Measurements from ENCODE around the gene ATAD1.
"Not testable (repeated sequence)": the region's sequence is repeated elsewhere in the genome, so short reads cannot be mapped to it uniquely, and the experiment has no call there.

The ATAD1 gene, protein sequence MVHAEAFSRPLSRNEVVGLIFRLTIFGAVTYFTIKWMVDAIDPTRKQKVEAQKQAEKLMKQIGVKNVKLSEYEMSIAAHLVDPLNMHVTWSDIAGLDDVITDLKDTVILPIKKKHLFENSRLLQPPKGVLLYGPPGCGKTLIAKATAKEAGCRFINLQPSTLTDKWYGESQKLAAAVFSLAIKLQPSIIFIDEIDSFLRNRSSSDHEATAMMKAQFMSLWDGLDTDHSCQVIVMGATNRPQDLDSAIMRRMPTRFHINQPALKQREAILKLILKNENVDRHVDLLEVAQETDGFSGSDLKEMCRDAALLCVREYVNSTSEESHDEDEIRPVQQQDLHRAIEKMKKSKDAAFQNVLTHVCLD

DNA sequence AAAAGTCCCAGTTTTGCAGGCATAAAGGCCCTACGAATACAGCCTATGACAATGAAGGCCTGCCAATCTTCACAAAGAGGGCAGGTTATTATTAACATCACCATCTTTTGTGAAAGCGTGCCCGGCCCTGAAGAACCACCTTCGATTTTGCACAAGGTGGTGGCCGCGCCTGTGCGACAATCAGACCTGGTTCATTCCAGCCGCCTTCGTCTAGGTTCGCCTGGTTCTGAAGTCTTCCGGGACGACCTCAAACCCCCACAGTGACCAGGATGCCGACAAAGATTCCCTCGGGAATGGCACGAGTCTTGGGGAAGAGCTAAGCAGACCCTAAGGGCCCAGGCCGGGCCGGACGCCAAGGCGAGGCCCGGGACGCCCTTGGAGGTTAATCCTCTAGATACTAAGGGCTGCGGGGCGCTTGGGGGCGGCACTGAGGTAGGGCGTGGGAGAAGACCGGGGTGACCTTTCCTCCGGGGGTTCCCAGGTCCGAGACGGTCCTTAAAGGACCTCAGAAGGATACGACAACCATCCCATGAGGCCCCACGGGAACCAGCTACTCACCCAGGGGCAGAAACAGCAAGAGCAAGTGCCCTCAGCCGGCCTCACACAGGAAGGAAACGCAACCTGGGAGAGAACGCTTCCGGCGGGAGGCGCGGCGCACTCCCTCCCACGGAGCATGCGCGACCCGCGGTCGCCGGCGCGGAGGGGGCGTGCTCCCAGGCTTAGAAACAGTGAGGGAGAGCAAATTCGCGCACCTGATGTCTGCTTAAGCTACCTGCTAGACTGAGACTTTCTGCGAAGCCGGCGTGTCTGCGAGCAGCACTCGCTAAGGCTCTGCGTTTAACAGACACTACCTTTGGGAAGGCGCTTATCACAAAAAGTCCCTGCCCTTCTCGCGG, at the start of gene ATAD1:
TSS of gene ATAD1 (minus strand) at position 618 of the 896 bp plus-strand sequence. CDS start 3,627 bp downstream, outside the sequence.
- DNase-seq = peak; percentile 56

DNA sequence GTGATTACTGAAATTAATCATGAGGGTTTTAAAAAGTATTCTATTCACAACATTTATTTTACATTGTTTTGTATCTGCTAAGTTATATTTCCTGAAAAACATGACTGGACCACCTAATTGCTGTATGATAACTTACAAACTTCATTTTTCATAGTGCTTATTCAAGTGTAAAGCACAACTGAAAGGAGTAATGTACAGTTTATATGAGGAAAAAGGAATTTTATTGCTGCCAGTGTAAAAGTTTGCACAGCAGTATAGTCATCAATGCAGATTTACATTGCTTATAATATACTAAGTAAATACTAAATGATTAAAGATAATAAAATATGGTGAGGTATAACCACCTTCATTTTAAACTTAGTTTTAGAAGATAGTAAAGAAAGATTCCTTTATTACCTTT, 49.4 kb upstream of the ATAD1 start:
- DNase-seq = no peak

DNA sequence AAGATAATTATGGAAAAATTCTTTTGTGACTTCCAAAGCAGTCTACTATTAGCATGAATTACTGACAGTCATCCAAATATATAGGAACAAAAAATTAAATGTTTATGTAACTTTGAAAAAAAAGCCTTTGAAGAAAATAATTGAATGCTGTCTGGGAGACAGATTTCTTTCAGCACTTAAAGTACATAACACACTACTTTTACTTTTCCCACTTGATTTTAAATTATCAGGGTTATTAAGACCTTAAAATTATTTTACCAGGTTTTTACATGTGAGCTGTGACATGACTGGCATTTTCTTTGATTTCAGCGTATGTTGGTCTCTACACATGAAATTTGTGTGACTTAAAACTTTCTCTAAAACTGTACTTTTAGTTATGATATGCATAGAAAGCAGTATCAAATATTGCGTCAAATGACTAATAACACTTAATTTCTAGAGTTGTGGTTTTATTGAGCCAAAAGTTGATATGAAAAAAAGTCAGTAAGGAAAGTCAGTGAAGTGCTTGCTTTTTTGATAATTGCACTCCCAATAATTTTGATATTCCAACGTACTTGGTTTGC, 48.5 kb upstream of the ATAD1 start:
- DNase-seq = no peak

DNA sequence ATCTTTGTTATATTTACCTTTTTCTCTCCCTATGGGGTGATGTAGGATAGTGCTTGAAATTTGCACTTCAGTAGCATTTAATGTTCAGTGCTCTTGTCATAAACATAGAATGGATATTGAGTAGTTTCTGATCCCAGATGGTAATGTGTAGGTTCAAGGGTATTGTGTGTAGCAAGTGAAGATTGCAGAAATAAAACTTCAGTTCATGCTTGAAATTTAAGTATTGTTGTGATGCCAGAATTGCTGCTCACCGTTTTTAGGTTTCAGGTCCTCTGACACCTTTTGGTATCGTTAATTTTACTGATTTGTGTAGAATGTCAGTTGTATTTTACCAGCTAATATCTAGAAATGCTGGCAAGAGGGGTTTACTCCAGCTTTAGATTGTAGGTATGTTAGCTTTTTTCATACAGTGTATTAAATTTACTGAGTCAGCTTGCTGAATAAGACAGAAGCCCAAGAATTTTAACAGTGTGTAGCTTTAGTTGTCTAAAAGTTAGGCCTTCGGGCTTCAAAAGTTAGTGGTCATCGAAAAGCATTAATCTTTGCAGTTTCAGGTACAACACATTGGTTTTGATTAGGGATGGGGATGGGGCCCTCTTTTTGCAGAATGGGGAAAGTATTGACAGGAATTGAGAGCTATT, 47.3 kb upstream of the ATAD1 start:
- no peak for DNase-seq

DNA sequence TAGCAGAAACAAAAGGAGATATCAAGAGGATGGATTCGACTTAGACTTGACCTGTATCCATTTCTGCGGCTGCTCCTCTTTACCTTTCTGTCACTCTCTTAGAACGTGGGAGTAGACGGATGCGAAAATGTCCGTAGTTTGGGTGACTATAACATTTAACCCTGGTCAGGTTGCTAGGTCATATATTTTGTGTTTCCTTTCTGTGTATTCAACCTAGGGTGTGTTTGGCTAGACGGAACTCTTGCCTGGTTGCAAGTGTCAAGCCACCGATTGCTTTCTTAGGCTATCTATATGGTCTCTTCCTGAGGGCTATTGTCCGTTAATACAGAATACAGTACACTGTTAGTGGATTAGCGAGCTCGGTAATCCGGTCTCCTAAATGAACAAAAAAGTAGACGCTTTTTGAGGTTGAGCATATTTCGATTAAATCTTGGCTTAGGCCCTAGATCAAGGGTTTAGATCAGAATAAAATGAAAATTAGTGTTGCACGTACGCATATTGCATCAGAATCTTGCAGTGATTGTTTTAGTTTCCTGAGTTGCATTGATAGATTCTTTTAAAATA, 46.6 kb upstream of the ATAD1 start:
- no peak for DNase-seq

DNA sequence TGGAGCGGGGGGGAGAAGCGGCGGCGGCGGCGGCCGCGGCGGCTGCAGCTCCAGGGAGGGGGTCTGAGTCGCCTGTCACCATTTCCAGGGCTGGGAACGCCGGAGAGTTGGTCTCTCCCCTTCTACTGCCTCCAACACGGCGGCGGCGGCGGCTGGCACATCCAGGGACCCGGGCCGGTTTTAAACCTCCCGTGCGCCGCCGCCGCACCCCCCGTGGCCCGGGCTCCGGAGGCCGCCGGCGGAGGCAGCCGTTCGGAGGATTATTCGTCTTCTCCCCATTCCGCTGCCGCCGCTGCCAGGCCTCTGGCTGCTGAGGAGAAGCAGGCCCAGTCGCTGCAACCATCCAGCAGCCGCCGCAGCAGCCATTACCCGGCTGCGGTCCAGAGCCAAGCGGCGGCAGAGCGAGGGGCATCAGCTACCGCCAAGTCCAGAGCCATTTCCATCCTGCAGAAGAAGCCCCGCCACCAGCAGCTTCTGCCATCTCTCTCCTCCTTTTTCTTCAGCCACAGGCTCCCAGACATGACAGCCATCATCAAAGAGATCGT, 46.0 kb upstream of the ATAD1 start:
- not testable (repeated sequence) for DNase-seq

DNA sequence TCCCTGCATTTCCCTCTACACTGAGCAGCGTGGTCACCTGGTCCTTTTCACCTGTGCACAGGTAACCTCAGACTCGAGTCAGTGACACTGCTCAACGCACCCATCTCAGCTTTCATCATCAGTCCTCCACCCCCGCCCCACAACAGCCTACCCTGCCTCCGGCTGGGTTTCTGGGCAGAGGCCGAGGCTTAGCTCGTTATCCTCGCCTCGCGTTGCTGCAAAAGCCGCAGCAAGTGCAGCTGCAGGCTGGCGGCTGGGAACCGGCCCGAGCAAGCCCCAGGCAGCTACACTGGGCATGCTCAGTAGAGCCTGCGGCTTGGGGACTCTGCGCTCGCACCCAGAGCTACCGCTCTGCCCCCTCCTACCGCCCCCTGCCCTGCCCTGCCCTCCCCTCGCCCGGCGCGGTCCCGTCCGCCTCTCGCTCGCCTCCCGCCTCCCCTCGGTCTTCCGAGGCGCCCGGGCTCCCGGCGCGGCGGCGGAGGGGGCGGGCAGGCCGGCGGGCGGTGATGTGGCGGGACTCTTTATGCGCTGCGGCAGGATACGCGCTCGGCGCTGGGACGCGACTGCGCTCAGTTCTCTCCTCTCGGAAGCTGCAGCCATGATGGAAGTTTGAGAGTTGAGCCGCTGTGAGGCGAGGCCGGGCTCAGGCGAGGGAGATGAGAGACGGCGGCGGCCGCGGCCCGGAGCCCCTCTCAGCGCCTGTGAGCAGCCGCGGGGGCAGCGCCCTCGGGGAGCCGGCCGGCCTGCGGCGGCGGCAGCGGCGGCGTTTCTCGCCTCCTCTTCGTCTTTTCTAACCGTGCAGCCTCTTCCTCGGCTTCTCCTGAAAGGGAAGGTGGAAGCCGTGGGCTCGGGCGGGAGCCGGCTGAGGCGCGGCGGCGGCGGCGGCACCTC, 45.3 kb upstream of the ATAD1 start, which contains the start of the genes KLLN and PTEN:
TSS of gene KLLN (minus strand) at position 481 of the 891 bp plus-strand sequence. CDS start 1,046 bp downstream, outside the sequence.
TSS of gene PTEN (plus strand) at position 573 of the 891 bp plus-strand sequence. CDS start 845 bp downstream, outside the sequence.
- DNase-seq = peak; percentile 66

DNA sequence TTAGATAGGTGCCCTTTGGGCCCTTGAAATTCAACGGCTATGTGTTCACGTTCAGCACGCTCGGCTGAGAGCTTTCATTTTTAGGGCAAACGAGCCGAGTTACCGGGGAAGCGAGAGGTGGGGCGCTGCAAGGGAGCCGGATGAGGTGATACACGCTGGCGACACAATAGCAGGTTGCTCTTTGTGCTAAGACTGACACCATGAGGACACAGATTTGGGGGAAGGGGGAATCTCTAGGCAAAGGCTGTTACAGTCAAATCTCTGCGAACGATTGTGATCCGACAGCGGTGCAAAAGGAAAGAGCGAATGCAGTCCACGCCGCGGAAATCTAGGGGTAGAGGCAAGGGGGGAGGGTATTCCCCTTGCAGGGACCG, 44.6 kb upstream of the ATAD1 start:
- DNase-seq = no peak

DNA sequence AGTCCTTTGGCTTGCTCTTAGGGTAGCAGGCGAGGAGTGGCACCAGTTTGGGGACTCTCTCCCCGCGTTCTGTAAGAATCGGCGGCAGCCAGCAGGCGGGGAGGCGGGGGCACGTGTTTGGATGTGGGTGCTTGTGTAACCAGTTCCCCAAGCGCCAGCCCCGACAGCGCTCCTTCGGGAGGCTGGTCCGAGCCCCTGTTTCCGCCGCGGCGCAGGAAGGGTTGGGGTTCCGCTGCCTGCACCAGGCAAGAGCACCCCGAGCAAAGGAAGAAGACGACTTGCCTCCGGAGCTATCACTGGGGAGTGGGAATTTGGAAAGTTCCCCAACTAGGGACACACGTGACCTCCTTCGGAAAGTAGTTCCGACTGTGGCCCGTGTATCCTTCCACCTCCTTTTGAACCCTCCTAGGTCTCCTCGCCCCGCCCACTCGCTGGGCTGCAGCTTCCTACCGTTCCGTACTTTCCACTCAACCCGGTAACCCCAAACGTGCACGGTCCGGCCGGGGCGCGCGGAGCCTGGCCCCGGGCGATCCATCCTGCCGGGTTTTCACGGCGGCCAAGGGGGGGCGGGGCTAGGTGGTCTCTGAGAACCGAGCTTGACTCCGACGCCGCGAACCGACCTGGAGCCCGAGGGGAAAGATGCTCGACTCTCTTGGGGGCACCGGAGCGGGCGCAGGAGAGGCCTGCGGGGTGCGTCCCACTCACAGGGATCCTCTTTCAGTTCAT, 44.1 kb upstream of the ATAD1 start:
- peak; percentile 90 for DNase-seq

DNA sequence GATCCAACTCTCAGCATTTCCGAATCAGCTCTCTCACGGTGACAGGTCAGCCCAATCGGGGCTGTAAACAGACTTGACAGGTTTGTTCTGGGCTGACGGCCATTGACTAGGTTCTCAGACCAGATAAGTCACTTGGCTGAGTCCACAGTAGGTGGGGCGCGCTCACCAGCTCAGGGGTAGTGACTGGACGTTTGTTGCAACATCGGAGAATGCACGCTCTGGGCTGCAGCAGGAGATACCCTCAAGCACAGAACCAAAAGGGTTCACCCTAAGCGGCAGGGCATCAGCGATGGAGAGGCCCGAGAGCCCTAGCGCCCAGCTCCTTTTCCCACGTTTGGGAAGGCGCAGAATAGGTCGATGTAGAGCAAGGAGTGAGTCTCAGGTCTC, 43.5 kb upstream of the ATAD1 start:
- no peak for DNase-seq

DNA sequence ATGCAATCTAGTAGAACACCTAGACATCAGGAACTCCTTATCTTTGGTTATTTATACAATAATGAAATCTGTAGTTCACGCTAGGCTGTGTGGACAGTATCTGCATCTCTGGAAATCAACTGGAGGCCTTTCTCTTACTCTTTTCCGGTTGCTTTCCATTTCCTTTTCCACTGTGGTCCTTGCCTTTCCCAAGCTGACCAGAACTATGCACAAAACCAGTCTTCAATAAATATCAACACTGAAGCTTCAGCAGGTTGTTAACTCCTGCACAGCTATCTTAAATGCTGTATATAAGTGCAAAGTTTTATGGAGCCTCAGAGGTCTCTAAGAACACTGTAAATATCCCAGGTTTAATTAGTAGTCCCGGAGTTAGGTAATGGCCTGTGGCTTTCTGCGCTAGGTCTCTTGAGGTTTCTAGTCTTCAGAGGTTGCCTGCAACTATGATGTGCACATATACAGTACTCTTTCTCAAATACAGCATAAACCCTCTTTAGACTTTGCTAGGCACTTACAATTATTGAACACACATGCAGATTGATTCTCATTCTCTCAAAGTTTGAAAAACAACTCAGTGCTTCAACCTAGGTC, 42.9 kb upstream of the ATAD1 start:
- DNase-seq = no peak

DNA sequence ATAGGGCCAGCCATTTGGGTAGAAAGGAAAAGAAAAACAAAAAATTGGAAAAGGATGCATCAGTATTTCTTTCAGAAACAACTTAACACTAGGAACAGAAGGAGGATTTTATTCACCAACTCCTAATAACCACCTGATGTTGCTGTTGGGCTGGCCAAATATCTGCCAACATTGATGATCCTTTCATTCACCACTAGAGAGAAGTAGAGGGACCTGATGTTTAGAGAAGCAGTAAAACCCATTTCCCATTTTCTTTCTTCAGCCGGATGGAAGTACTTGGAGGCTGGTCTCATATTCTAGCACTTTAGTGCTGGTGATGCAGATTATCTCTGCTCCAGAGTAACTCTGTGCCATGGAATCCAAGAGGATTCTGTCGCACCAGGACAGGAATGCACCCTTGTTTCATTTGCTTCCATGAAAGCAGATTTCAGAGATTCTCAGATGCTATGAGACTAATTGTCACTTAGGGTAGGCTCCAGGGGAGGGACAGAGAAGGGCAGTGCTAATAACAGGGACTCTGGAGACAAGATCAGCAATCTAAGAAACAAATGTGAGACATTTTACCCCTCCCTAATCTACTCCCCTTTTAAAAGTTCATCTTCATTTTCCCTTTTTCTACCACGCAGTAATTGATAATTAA, 42.2 kb upstream of the ATAD1 start:
- DNase-seq = no peak

DNA sequence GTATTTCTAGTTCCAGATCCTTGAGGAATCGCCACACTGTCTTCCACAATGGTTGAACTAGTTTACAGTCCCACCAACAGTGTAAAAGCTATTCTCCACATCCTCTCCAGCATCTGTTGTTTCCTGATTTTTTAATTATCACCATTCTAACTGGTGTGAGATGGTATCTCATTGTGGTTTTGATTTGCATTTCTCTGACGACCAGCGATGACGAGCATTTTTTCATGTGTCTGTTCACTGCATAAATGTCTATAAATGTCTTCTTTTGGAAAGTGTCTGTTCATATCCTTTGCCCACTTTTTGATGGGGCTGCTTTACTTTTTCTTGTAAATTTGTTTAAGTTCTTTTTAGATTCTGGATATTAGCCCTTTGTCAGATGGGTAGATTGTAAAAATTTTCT, 37.6 kb upstream of the ATAD1 start:
- not testable (repeated sequence) for DNase-seq

DNA sequence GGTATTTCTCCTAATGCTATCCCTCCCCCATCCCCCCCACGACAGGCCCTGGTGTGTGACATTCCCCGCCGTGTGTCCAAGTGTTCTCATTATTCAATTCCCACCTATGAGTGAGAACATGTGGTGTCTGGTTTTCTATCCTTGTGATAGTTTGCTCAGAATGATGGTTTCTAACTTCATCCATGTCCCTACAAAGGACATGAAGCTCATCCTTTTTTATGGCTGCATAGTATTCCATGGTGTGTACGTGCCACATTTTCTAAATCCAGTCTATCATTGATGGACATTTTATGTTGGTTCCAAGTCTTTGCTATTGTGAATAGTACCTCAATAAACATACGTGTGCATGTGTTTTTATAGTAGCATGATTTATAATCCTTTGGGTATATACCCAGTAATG, 37.2 kb upstream of the ATAD1 start:
- not testable (repeated sequence) for DNase-seq

DNA sequence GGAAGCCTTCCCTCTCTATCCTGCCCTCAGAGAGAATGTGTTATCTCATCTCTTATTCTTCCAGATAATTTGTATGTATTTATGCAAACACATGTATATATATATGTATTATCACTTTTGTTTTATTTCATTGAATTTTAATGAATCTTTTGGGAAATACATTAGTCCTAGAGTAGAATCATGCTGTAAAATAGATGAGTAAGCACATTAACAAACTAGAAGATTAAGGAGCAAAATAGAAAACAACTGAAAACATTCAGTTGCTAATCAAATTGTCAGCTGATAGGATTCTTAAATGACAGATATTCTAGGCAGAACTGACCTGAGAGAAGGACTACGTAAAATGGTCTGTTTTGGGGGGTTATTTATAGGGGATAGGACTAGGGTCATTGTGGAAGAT, 34.1 kb upstream of the ATAD1 start:
- DNase-seq = no peak

DNA sequence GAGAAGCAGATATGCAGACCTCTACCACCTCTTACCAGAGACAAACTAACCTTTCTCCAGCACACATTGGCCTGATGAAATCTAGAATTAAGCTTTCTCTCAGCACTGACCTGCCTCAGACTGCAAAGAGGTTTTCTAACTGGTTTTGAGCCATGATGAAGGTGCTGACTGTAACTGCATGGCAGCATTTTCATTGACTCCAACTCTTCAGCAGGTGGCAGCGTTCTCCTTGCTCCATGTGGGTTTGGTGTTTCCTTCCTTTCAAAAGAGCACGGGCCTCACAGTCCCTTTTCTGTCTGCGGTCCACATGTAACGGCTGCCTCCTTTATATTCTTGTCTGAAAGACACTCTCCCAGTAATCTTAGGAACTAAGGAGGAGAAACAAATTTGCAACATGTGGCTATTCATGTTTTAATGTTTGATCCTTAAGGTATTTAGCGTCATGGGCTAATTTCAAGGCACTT, 32.7 kb upstream of the ATAD1 start:
- DNase-seq = no peak

DNA sequence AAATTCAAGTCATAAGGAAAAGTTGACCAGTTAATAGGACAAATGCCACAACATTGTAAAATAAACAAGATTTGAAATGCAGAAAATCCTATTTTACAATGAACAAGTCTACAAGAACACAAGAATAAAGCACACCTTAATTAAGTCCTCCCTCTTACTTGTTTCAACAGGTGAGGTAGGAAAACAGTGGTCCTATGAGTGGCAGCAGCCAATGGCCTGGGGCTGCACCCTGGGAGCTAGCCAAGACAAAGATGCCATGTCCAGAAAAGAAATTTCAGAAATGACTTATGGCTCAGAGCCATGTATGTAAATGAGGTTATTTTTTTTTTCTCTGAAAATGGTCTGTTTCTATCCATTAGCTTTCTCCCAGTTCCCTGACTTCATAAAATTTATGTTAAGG, 31.0 kb upstream of the ATAD1 start:
- DNase-seq = no peak

DNA sequence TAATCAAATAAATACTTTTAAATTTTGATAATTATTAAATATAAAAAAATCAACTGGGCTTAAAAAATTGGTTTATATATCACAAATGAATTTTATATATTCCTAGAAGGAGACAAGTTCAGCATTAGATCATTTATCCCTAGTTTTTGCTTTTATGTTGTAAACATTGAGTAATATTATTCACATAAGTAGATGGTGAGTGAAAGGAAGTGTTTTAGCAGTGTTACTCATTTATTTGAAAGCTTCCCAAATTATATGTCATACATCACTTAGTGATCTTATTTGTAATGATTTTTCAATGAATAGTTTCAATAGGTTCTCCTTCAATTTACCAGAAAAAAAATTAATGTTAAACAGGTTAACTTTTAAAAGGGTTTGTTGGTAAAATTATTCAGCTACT, 29.5 kb upstream of the ATAD1 start:
- no peak for DNase-seq

DNA sequence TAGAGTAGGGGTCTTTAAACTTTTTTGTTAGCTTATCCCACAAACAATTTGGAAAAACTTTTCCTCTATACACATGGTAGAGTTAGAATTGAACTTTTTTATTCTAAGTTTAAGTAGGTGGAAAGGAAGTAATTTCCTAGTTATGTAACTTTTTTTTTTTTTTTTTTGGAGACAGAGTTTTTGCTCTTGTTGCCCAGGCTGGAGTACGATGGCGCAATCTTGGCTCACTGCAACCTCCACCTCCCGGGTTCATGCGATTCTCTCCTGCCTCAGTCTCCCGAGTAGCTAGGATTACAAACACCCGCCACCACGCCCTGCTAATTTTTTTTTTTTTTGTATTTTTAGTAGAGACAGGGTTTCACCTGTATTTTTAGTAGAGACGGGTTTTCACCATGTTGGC, 28.7 kb upstream of the ATAD1 start:
- not testable (repeated sequence) for DNase-seq

DNA sequence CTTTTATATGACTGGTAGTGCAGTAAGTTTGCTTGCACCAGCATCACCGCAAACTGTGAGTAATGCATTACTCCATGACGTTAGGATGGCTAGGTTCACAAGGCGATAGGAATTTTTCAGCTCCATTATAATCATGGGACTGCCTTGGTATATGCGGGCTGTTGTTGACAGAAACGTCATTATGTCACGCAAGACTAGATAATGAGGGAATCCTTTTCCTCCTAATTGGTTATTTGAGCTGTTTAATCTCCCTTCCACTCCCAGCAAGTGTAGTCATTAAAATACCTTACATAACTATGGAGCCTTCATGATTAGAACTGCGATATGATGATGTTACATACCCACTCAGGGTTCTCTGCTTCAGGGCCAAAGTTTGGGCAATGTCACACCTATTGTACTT, 28.0 kb upstream of the ATAD1 start:
- no peak for DNase-seq
